Astrocyte (in vitro differentiated cells and primary cell): ENCODE results near the gene NDUFV1.

ENCODE experiments used
- CTCF ChIP-seq: IDR thresholded peaks from 2 replicates; pipeline ENCODE4 v1.5.1; 2011; ENCODE audit warnings: low read depth, mild to moderate bottlenecking, inconsistent platforms, low read length, moderate library complexity; ENCODE audit not compliant: insufficient read depth
- EZH2 ChIP-seq: IDR thresholded peaks from 2 replicates; pipeline ENCODE4 v1.6.1; 2012; ENCODE audit warnings: mild to moderate bottlenecking, low read length, inconsistent platforms; ENCODE audit not compliant: insufficient read depth

DNA sequence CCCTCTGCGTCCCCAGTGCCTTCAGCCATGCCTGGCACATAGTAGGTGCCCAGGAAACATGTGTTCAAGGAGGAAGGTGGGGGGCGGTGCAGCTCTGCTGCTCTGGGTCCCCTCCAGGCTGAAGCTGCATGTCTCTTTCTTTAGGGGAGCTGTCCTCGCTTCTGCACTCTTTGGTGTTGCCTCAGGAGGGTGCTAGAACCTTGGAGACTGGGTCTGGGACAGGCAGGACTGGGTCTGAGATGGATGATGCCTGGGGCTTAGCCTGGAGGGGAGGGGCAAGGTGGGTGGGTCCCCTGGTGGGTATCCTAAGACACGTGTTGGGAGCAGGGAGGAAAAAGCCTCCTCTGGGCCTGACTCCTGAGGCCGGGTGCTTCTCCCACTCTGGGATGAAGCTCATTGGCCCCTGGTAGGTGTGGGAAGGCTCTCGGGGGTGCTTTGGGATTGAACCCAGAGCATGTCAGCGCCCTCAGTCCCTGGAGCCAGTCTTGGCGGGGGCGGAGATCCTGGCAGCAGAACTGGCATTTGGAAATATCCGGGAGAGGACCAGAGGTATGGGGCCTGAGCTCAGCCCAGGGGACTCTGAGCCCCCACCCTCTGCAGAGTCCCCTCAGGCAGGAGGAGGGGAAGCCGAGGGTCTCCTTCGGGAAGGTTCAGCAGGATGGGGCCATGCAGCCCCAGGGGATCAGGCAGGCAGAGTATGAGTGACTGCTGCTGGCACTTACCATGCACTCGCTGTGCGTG lies 29.8 kb upstream of the NDUFV1 start:
- TF ChIP-seq CTCF (no peak), EZH2 (no peak)
